Measurements from ENCODE around the gene TXNRD2.
"Not testable (repeated sequence)": the region's sequence is repeated elsewhere in the genome, so short reads cannot be mapped to it uniquely, and the experiment has no call there.

GRCh38 chr22:19883446-19883845 is 58.2 kb downstream of the TXNRD2 start:
- not testable (repeated sequence) for TF ChIP-seq REST (IDR thresholded peaks at IDR 0.05; ENCODE audit: unreplicated experiment); POLR2AphosphoS5 (IDR thresholded peaks at IDR 0.05; ENCODE audit: low read depth); CTCF (conservative IDR thresholded peaks at IDR 0.05; ENCODE audit: low read depth in 2 of 2); EZH2 (IDR thresholded peaks at IDR 0.05; ENCODE audit: low read depth, unreplicated experiment); EZH2phosphoT487 (IDR thresholded peaks at IDR 0.05; ENCODE audit: unreplicated experiment); CREB1 (CRISPR knock-in tag; IDR thresholded peaks at IDR 0.05; ENCODE audit: low read depth); ZNF331 (CRISPR knock-in tag; IDR thresholded peaks at IDR 0.05; ENCODE audit: low read depth); ETS1 (IDR thresholded peaks at IDR 0.05)
